HepG2 (cell line): ENCODE measurements around the gene SSR2. TPM values are rescaled to one million over a fixed set of nuclear protein-coding genes. Genes with fewer than 3 reads are reported as not detected.
A peak's percentile ranks its signal among the peaks of the same experiment; 100 is the strongest.

Source experiments
- ATAC-seq: fragments of 200-7000 bp; cut with Tn5 transposase; 3 replicates; pipeline ENCODE4 v1.9.1; 2020; ENCODE audit warnings: mild to moderate bottlenecking, moderate library complexity
- BruUV-seq: library from RNA; stranded (reverse); fragments of 400-500 nt; replicated peaks from 2 replicates; lab custom pipeline; 2021; lab: Mats Ljungman, UMichigan
- CTCF ChIA-PET: fragments of 300-600 bp; formaldehyde crosslinking; extraction: SDS; loops from one replicate; lab custom pipeline; 2021; ENCODE audit warnings: low total read pairs, inconsistent platforms, low intra/inter-chr PET ratio; lab: Yijun Ruan, JAX
- POLR2A ChIA-PET: fragments of 350-600 bp; sonication (Branson Sonifier 250); formaldehyde crosslinking; loops from one replicate; lab custom pipeline; 2020; ENCODE audit warnings: antibody characterized with exemption, inconsistent platforms; lab: Yijun Ruan, JAX
- DNase-seq: peaks from one replicate; pipeline ENCODE4 v3.0.0-alpha.2; 2015; ENCODE audit warnings: low spot score
- FAIRE-seq: peaks from 3 replicates; lab custom pipeline; 2011; peaks lifted over from hg19 to GRCh38; lab: Jason Lieb, UNC
- H2AFZ ChIP-seq: one replicate; pipeline ENCODE4 v1.6.1; 2011; ENCODE audit warnings: low read length, inconsistent platforms
- H3K27ac ChIP-seq: fragments of 300-600 bp; 3 replicates; pipeline ENCODE4 v1.8.0; 2011; ENCODE audit warnings: mixed run types, mild to moderate bottlenecking, mixed read lengths, low read length, inconsistent platforms; ENCODE audit not compliant: insufficient read depth; ENCODE audit errors: extremely low read length
- H3K27me3 ChIP-seq, 2 experiments: fragments of 200-600 bp in 1 of 2; 2 replicates in 1 of 2; 3 replicates in 1 of 2; pipeline versions ENCODE4 v1.6.0 to v1.8.0; 2011; ENCODE audit warnings: low read length in 2 of 2, mild to moderate bottlenecking in 2 of 2, moderate library complexity in 2 of 2, inconsistent platforms in 1 of 2; ENCODE audit not compliant: insufficient read depth in 2 of 2, control insufficient read depth in 1 of 2
- H3K36me3 ChIP-seq, 2 experiments: fragments of 200-600 bp in 1 of 2; replicated peaks in 1 of 2; 2 replicates in 1 of 2; 3 replicates in 1 of 2; pipeline versions ENCODE4 v1.5.1 to v1.8.0; 2011; ENCODE audit warnings: low read length in 2 of 2, inconsistent platforms in 1 of 2; ENCODE audit not compliant: insufficient read depth in 2 of 2, control insufficient read depth in 1 of 2
- H3K4me1 ChIP-seq: 2 replicates; pipeline ENCODE4 v1.5.1; 2012; ENCODE audit warnings: low read length, inconsistent platforms; ENCODE audit not compliant: insufficient read depth
- H3K4me2 ChIP-seq: 2 replicates; pipeline ENCODE4 v1.6.0; 2011; ENCODE audit warnings: low read depth, low read length, inconsistent platforms
- H3K4me3 ChIP-seq, 3 experiments: fragments of 200-600 bp in 1 of 3; sonication (generic), shearing (Covaris generic) in 1 of 3; replicated peaks in 1 of 3; 2 replicates each; pipeline ENCODE4 v1.5.1; 2011 to 2016; ENCODE audit warnings: low read length in 3 of 3, inconsistent platforms in 2 of 3, low read depth in 2 of 3, mild to moderate bottlenecking in 2 of 3, control low read depth in 1 of 3, mixed read lengths in 1 of 3; ENCODE audit not compliant: insufficient read depth in 1 of 3
- H3K79me2 ChIP-seq: one replicate; pipeline ENCODE4 v1.6.1; 2011; ENCODE audit warnings: low read length, inconsistent platforms; ENCODE audit not compliant: insufficient read depth
- H3K9ac ChIP-seq: 2 replicates; pipeline ENCODE4 v1.6.0; 2011; ENCODE audit warnings: mild to moderate bottlenecking, low read depth, low read length, inconsistent platforms; ENCODE audit not compliant: insufficient read depth
- H3K9me3 ChIP-seq: 2 replicates; pipeline ENCODE4 v1.5.1; 2012; ENCODE audit warnings: mild to moderate bottlenecking, low read length
- H4K20me1 ChIP-seq: 2 replicates; pipeline ENCODE4 v1.6.0; 2011; ENCODE audit warnings: inconsistent platforms, mild to moderate bottlenecking, low read length, moderate library complexity; ENCODE audit not compliant: insufficient read depth
- ARHGAP35 ChIP-seq: sonication (generic); formaldehyde crosslinking; IDR thresholded peaks from 2 replicates; pipeline ENCODE4 v1.9.0; 2022; ENCODE audit warnings: mild to moderate bottlenecking, inconsistent platforms, moderate library complexity, missing genetic modification reagents, borderline replicate concordance
- CCDC6 ChIP-seq: sonication (generic); formaldehyde crosslinking; IDR thresholded peaks from 2 replicates; pipeline ENCODE4 v1.8.1; 2022; ENCODE audit warnings: mild to moderate bottlenecking, missing genetic modification reagents, moderate library complexity
- HNF1B ChIP-seq: sonication (generic); formaldehyde crosslinking; IDR thresholded peaks from 2 replicates; pipeline ENCODE4 v1.5.1; 2020; ENCODE audit warnings: mild to moderate bottlenecking, moderate library complexity, missing genetic modification reagents
- KDM2A ChIP-seq: sonication (generic); formaldehyde crosslinking; IDR thresholded peaks from 2 replicates; pipeline ENCODE4 v1.4.0; 2020; ENCODE audit warnings: low read depth, missing genetic modification reagents, borderline replicate concordance
- KLF12 ChIP-seq: sonication (generic); formaldehyde crosslinking; IDR thresholded peaks from 2 replicates; pipeline ENCODE4 v1.4.0; 2020; ENCODE audit warnings: missing genetic modification reagents, borderline replicate concordance
- NFE2L1 ChIP-seq: sonication (generic); formaldehyde crosslinking; IDR thresholded peaks from 2 replicates; pipeline ENCODE4 v1.4.0; 2020; ENCODE audit warnings: missing genetic modification reagents, mild to moderate bottlenecking, borderline replicate concordance
- RARA ChIP-seq: IDR thresholded peaks from 2 replicates; pipeline ENCODE4 v1.6.1; 2016; ENCODE audit warnings: missing genetic modification reagents, missing compliant biosample characterization
- SYNCRIP ChIP-seq: fragments of 200-400 bp; formaldehyde crosslinking; IDR thresholded peaks from 2 replicates; pipeline ENCODE4 v1.6.1; 2018; ENCODE audit warnings: mild to moderate bottlenecking, low read depth, low read length; ENCODE audit not compliant: insufficient read depth
- TFAP4 ChIP-seq: sonication (generic); IDR thresholded peaks from 2 replicates; pipeline ENCODE4 v1.6.1; 2016; ENCODE audit warnings: low read depth, borderline replicate concordance
- ZNF180 ChIP-seq: sonication (generic); formaldehyde crosslinking; IDR thresholded peaks from 2 replicates; pipeline ENCODE4 v1.4.0; 2020; ENCODE audit warnings: low read depth, missing genetic modification reagents, borderline replicate concordance
- ZNF430 ChIP-seq: sonication (generic); formaldehyde crosslinking; IDR thresholded peaks from 2 replicates; pipeline ENCODE4 v1.9.0; 2021; ENCODE audit warnings: mild to moderate bottlenecking, missing genetic modification reagents
- ZNF501 ChIP-seq: sonication (generic); formaldehyde crosslinking; IDR thresholded peaks from 2 replicates; pipeline ENCODE4 v1.5.1; 2020; ENCODE audit warnings: mild to moderate bottlenecking, moderate library complexity, missing genetic modification reagents
- ZNF605 ChIP-seq: sonication (generic); formaldehyde crosslinking; IDR thresholded peaks from 2 replicates; pipeline ENCODE4 v1.8.0; 2022; ENCODE audit warnings: mild to moderate bottlenecking, missing genetic modification reagents
- ZNF713 ChIP-seq: sonication (generic); formaldehyde crosslinking; IDR thresholded peaks from 2 replicates; pipeline ENCODE4 v1.4.0; 2020; ENCODE audit warnings: mild to moderate bottlenecking, missing genetic modification reagents
- ZNF777 ChIP-seq: sonication (generic); formaldehyde crosslinking; IDR thresholded peaks from 2 replicates; pipeline ENCODE4 v1.4.0; 2020; ENCODE audit warnings: missing genetic modification reagents
- WGBS: methylation state at CpG from one replicate; pipeline ENCODE4 v1.1.6; 2017; ENCODE audit warnings: low lambda C conversion rate; 5-methylcytosine and 5-hydroxymethylcytosine counted together
- in situ Hi-C: cut with HindIII; loops from 2 replicates; pipeline ENCODE4 v1.10.0; 2017; ENCODE audit warnings: low pct_unique_long_range_greater_than_20kb; ENCODE audit not compliant: extremely low pct_ligation_motif_present
- intact Hi-C: fragments of 100-400 bp; cut with micrococcal nuclease; formaldehyde crosslinking; loops from one replicate; pipeline ENCODE4 v1.10.0; 2022; ENCODE audit not compliant: unreplicated experiment
- polyA plus RNA-seq, 8 experiments: library from polyadenylated mRNA; depleted of rRNA in 3 of 8; stranded (reverse) in 7 of 8; unstranded in 1 of 8; fragments of >200 nt; fragmentation: Illumina TruSeq in 4 of 8; extraction: Trizol in 4 of 8; gene quantifications; 2 replicates each; pipeline versions ENCODE4 v1.2.1 to v1.2.3, GENCODE V29; 2011 to 2016; ENCODE audit warnings: low read depth in 4 of 8, missing spikeins in 1 of 8, mixed read lengths in 1 of 8; ENCODE audit not compliant: insufficient read depth in 1 of 8
- total RNA-seq, 5 experiments: library from RNA; depleted of rRNA; stranded (reverse); fragments of >200 nt; fragmentation: Illumina TruSeq; extraction: Trizol; gene quantifications; 2 replicates each; pipeline ENCODE4 v1.2.3, GENCODE V29; 2016; ENCODE audit warnings: low read depth in 1 of 5

SSR2 gene
- total and polyA plus RNA-seq, 2 of the 13 experiments (the other 11 are each of a cell fraction or from before 2014, with no cell fraction given): 284 to 461 TPM

GRCh38 chr1:155978973-155979429, 41.8 kb downstream of the SSR2 start:
- 0 out of 3 replicates have a peak, but pooled peaks have one; percentile 2 for ATAC-seq
- 2% methylated on average over 8 of the region's 8 CpGs for WGBS
- Histone ChIP-seq H3K9me3 (no peaks in the 10 kb centered on the region), H3K36me3 (no peaks in the 10 kb centered on the region; a peak in 1 of 5 replicates)
- TF ChIP-seq HNF1B (CRISPR knock-in tag): peak; percentile 5; the same call in 1 of the 2 replicates
- TF ChIP-seq KDM2A (CRISPR knock-in tag): no peak; the same call in 1 of the 2 replicates
- no peak for TF ChIP-seq TFAP4
- TF ChIP-seq ZNF777 (CRISPR knock-in tag): 0 out of 2 replicates have a peak, but pooled peaks have one; percentile 10
- TF ChIP-seq NFE2L1 (CRISPR knock-in tag): no peak
- peak; percentile 49; the same call in 1 of the 2 replicates for TF ChIP-seq ZNF501 (CRISPR knock-in tag)
- 0 out of 2 replicates have a peak, but pooled peaks have one; percentile 22 for TF ChIP-seq ZNF430 (CRISPR knock-in tag)
- TF ChIP-seq SYNCRIP: no peak
- TF ChIP-seq ARHGAP35 (CRISPR knock-in tag): 0 out of 2 replicates have a peak, but pooled peaks have one; percentile 22
- TF ChIP-seq CCDC6: 0 out of 2 replicates have a peak, but pooled peaks have one; percentile 43
- no peak for TF ChIP-seq ZNF605 (CRISPR knock-in tag)
- TF ChIP-seq RARA (CRISPR knock-in tag): peak; percentile 68
- TF ChIP-seq ZNF713 (CRISPR knock-in tag): 0 out of 2 replicates have a peak, but pooled peaks have one; percentile 0
- no peak for TF ChIP-seq ZNF180 (CRISPR knock-in tag)
- TF ChIP-seq KLF12 (CRISPR knock-in tag): 0 out of 2 replicates have a peak, but pooled peaks have one; percentile 48
- TF ChIP-seq, all 625 proteins: peak for 9
- FAIRE-seq: no peak
- ChIA-PET CTCF (no interaction called here), POLR2A (interaction anchor here (0.6 to 13.5 kb wide), 15 partner anchors 10 to 197 kb away, joined by 3 to 390 read pairs (median 8); partner anchors contain the start of genes KHDC4 and RXFP4)
- peak overlapping the region; percentile 92 for H3K4me2 ChIP-seq
- peak overlapping the region; percentile 83 for H3K9ac ChIP-seq
- H3K4me1 ChIP-seq: peaks cover 87% of the 10 kb centered on the region
- H2AFZ ChIP-seq: no peak overlapping the region
- H4K20me1 ChIP-seq: no peaks in the 10 kb centered on the region
- in situ Hi-C loops: no loop called here
- peaks cover 38% of the 10 kb centered on the region for H3K79me2 ChIP-seq
- intact Hi-C loops: loop anchor here (5.0 kb wide), 1 partner anchor 37 kb away; the partner anchor contains the start of gene RXFP4
- H3K27ac ChIP-seq: peak overlapping the region; percentile 56
- TSS peak; percentile 75 for BruUV-seq
- DNase-seq: no peak
- no peaks in the 10 kb centered on the region; a peak in 1 of 5 replicates for H3K27me3 ChIP-seq
- peak overlapping the region; percentile 85 to 92 (median 90) for H3K4me3 ChIP-seq
